Uterus (tissue), 2 donors: ENCODE data around the gene DAB2.

Source experiments
- CTCF ChIP-seq, 4 experiments: fragments of 200-600 bp in 2 of 4; fragments of 450-650 bp in 2 of 4; sonication (generic) in 2 of 4; IDR thresholded peaks; one replicate each; pipeline ENCODE4 v1.5.1; 2016 to 2019; ENCODE audit warnings: antibody characterized with exemption in 4 of 4, mild to moderate bottlenecking in 2 of 4, moderate library complexity in 1 of 4
- POLR2A ChIP-seq, 2 donors: fragments of 450-650 bp; IDR thresholded peaks; one replicate each; pipeline ENCODE4 v1.6.1; 2016; ENCODE audit warnings: antibody characterized with exemption in 2 of 2, mild to moderate bottlenecking in 1 of 2, moderate library complexity in 1 of 2

- TF ChIP-seq CTCF (IDR thresholded peaks at IDR 0.05): no peak
- TF ChIP-seq POLR2A (IDR thresholded peaks at IDR 0.05): no peak
Observed at GRCh38 chr5:39423331-39423751, 1.4 kb downstream of the DAB2 start.
